HCT116 (cell line): Measurements from ENCODE around the gene CLEC5A. TPM values are rescaled to one million over a fixed set of nuclear protein-coding genes. Genes with fewer than 3 reads are reported as not detected.

Source experiments
- ATAC-seq: fragments of 200-7000 bp; cut with Tn5 transposase; 2 replicates; pipeline ENCODE4 v1.9.1; 2020; ENCODE audit warnings: mild to moderate bottlenecking, moderate library complexity
- BruUV-seq: library from RNA; stranded (reverse); fragments of 400-500 nt; replicated peaks from 2 replicates; lab custom pipeline; 2021; lab: Mats Ljungman, UMichigan
- CTCF ChIA-PET: fragments of 300-600 bp; sonication (Branson Sonifier 250); formaldehyde crosslinking; loops from one replicate; lab custom pipeline; 2021; ENCODE audit warnings: antibody characterized with exemption; lab: Charles Lee
- POLR2A ChIA-PET: fragments of 300-600, 350-600 bp; sonication (Branson Sonifier 250); formaldehyde crosslinking; loops from one replicate; lab custom pipeline; 2021; ENCODE audit warnings: antibody characterized with exemption; lab: Charles Lee
- RAD21 ChIA-PET, 2 experiments: fragments of 300-600 bp; sonication (Branson Sonifier 250); formaldehyde crosslinking; loops; one replicate each; lab custom pipeline; 2023; ENCODE audit warnings: low total read pairs in 2 of 2; ENCODE audit not compliant: uncharacterized antibody in 2 of 2, unreplicated experiment in 2 of 2, low non-redundant PET in 1 of 2; lab: Charles Lee
- DNase-seq: peaks from one replicate; pipeline ENCODE4 v3.0.0-alpha.2; 2010; ENCODE audit warnings: low read depth, low spot score
- H2AFZ ChIP-seq: fragments of 200-600 bp; shearing (Covaris generic), sonication (generic); 2 replicates; pipeline ENCODE4 v1.6.1; 2017; ENCODE audit warnings: low read depth, mixed run types, mixed read lengths, antibody characterized with exemption, low read length; ENCODE audit not compliant: poor library complexity, severe bottlenecking
- H3K27ac ChIP-seq: 2 replicates; pipeline ENCODE4 v1.5.1; 2012; ENCODE audit warnings: low read depth, low read length
- H3K27me3 ChIP-seq: fragments of 200-600 bp; sonication (generic); 2 replicates; pipeline ENCODE4 v1.6.1; 2016; ENCODE audit warnings: mixed run types, low read length, mixed read lengths; ENCODE audit not compliant: insufficient read depth
- H3K36me3 ChIP-seq, 2 experiments: fragments of 200-500 bp in 1 of 2; fragments of 200-600 bp in 1 of 2; sonication (Bioruptor generic) in 1 of 2; sonication (generic) in 1 of 2; 2 replicates each; pipeline versions ENCODE4 v1.5.1 to v1.6.1; 2014 to 2016; ENCODE audit warnings: low read length in 2 of 2, inconsistent platforms in 1 of 2, mixed read lengths in 1 of 2, mixed run types in 1 of 2; ENCODE audit not compliant: insufficient read depth in 2 of 2, control insufficient read depth in 1 of 2
- H3K4me1 ChIP-seq, 2 experiments: fragments of 200-600 bp in 1 of 2; sonication (generic) in 1 of 2; 2 replicates each; pipeline versions ENCODE4 v1.5.1 to v1.6.1; 2012 to 2017; ENCODE audit warnings: low read length in 2 of 2, inconsistent platforms in 1 of 2, mild to moderate bottlenecking in 1 of 2, mixed read lengths in 1 of 2, mixed run types in 1 of 2, moderate library complexity in 1 of 2; ENCODE audit not compliant: insufficient read depth in 2 of 2, control insufficient read depth in 1 of 2
- H3K4me2 ChIP-seq: fragments of 200-600 bp; sonication (generic); 2 replicates; pipeline ENCODE4 v1.6.1; 2017; ENCODE audit warnings: mixed run types, low read length, mixed read lengths
- H3K4me3 ChIP-seq, 2 experiments: fragments of 200-600 bp in 1 of 2; sonication (generic) in 1 of 2; replicated peaks in 1 of 2; 2 replicates each; pipeline ENCODE4 v1.5.1; 2011 to 2016; ENCODE audit warnings: low read length in 2 of 2, control low read depth in 1 of 2, low read depth in 1 of 2, mild to moderate bottlenecking in 1 of 2, mixed read lengths in 1 of 2, mixed run types in 1 of 2
- H3K79me2 ChIP-seq: fragments of 200-600 bp; sonication (generic); 2 replicates; pipeline ENCODE4 v1.6.1; 2017; ENCODE audit warnings: mild to moderate bottlenecking, mixed run types, low read length, moderate library complexity, mixed read lengths; ENCODE audit not compliant: insufficient read depth
- H3K9ac ChIP-seq: fragments of 200-600 bp; sonication (generic); 2 replicates; pipeline ENCODE4 v1.6.1; 2016; ENCODE audit warnings: low read length, mixed read lengths
- H3K9me2 ChIP-seq: fragments of 200-600 bp; sonication (generic), shearing (Covaris generic); 2 replicates; pipeline ENCODE4 v1.6.1; 2017; ENCODE audit warnings: mixed run types, mild to moderate bottlenecking, moderate library complexity; ENCODE audit not compliant: insufficient read depth
- H3K9me3 ChIP-seq, 2 experiments: fragments of 200-500 bp in 1 of 2; fragments of 200-600 bp in 1 of 2; sonication (Bioruptor generic) in 1 of 2; sonication (generic) in 1 of 2; 2 replicates each; pipeline ENCODE4 v1.6.1; 2014 to 2017; ENCODE audit warnings: low read length in 2 of 2, mixed read lengths in 2 of 2, inconsistent platforms in 1 of 2, low read depth in 1 of 2, mild to moderate bottlenecking in 1 of 2, mixed run types in 1 of 2, moderate library complexity in 1 of 2; ENCODE audit not compliant: control insufficient read depth in 1 of 2, insufficient read depth in 1 of 2
- H4K20me1 ChIP-seq: fragments of 200-600 bp; sonication (generic), shearing (Covaris generic); 2 replicates; pipeline ENCODE4 v1.6.1; 2017; ENCODE audit warnings: mixed run types, mild to moderate bottlenecking, moderate library complexity; ENCODE audit not compliant: insufficient read depth
- CBX3 ChIP-seq: IDR thresholded peaks from 2 replicates; pipeline ENCODE4 v1.6.1; 2012; ENCODE audit warnings: low read depth
- CTCF ChIP-seq, 3 experiments: fragments of 200-600 bp in 1 of 3; sonication (generic) in 1 of 3; IDR thresholded peaks in 2 of 3; conservative IDR thresholded peaks in 1 of 3; 2 replicates each; pipeline ENCODE4 v1.5.1; 2012 to 2017; ENCODE audit warnings: low read depth in 2 of 3, low read length in 2 of 3, antibody characterized with exemption in 1 of 3, borderline replicate concordance in 1 of 3, control low read depth in 1 of 3, mild to moderate bottlenecking in 1 of 3, mixed read lengths in 1 of 3, mixed run types in 1 of 3, moderate library complexity in 1 of 3; ENCODE audit not compliant: insufficient read depth in 1 of 3
- EGR1 ChIP-seq: IDR thresholded peaks from 2 replicates; pipeline ENCODE4 v1.6.1; 2012; ENCODE audit warnings: low read depth
- ELF1 ChIP-seq: IDR thresholded peaks from 2 replicates; pipeline ENCODE4 v1.6.1; 2012; ENCODE audit warnings: low read depth, borderline replicate concordance
- EZH2 ChIP-seq: fragments of 200-600 bp; sonication (generic); IDR thresholded peaks from 2 replicates; pipeline ENCODE4 v1.6.1; 2017; ENCODE audit warnings: antibody characterized with exemption, mixed run types
- EZH2phosphoT487 ChIP-seq: fragments of 200-600 bp; IDR thresholded peaks from 2 replicates; pipeline ENCODE4 v1.6.1; 2018; ENCODE audit warnings: antibody characterized with exemption, borderline replicate concordance
- FOSL1 ChIP-seq: IDR thresholded peaks from 2 replicates; pipeline ENCODE4 v1.6.1; 2012; ENCODE audit warnings: low read depth
- JUND ChIP-seq: IDR thresholded peaks from 2 replicates; pipeline ENCODE4 v1.6.1; 2012
- POLR2AphosphoS5 ChIP-seq: IDR thresholded peaks from 2 replicates; pipeline ENCODE4 v1.6.1; 2011; ENCODE audit warnings: mild to moderate bottlenecking, low read depth, low read length, moderate library complexity
- SIN3A ChIP-seq: IDR thresholded peaks from 2 replicates; pipeline ENCODE4 v1.6.1; 2012; ENCODE audit warnings: low read depth
- SP1 ChIP-seq: IDR thresholded peaks from 2 replicates; pipeline ENCODE4 v1.6.1; 2012; ENCODE audit warnings: low read depth
- SRF ChIP-seq: IDR thresholded peaks from 2 replicates; pipeline ENCODE4 v1.6.1; 2012; ENCODE audit warnings: low read depth
- TCF7L2 ChIP-seq: IDR thresholded peaks from 2 replicates; pipeline ENCODE4 v1.7.0; 2011; ENCODE audit warnings: borderline replicate concordance, inconsistent platforms; ENCODE audit not compliant: insufficient read depth, insufficient read length; ENCODE audit errors: extremely low read depth
- YY1 ChIP-seq: IDR thresholded peaks from 2 replicates; pipeline ENCODE4 v1.6.1; 2011; ENCODE audit warnings: low read length, low read depth, moderate library complexity, mild to moderate bottlenecking; ENCODE audit not compliant: insufficient replicate concordance; ENCODE audit errors: extremely low read depth
- ZBTB33 ChIP-seq: IDR thresholded peaks from 2 replicates; pipeline ENCODE4 v1.6.1; 2011; ENCODE audit warnings: mild to moderate bottlenecking, low read length, moderate library complexity; ENCODE audit not compliant: insufficient replicate concordance; ENCODE audit errors: extremely low read depth
- ZNF274 ChIP-seq: fragments of 200-500 bp; sonication (Bioruptor generic); IDR thresholded peaks from 2 replicates; pipeline ENCODE4 v1.6.1; 2014; ENCODE audit warnings: mild to moderate bottlenecking, low read depth, low read length, inconsistent platforms
- intact Hi-C: fragments of 100-400 bp; cut with micrococcal nuclease; formaldehyde crosslinking; loops from 2 replicates; pipeline ENCODE4 v1.10.0; 2022
- total RNA-seq: library from RNA; stranded (reverse); gene quantifications from one replicate; pipeline ENCODE4 v1.2.1, GENCODE V29; 2021; ENCODE audit not compliant: unreplicated experiment

CLEC5A gene
- total RNA-seq, 1 experiment from 2014 or later, result 0.32 TPM

GRCh38 chr7:141920281-141920680 is 26.5 kb downstream of the CLEC5A start:
- no peak for DNase-seq
- RAD21 ChIA-PET, result no interaction called here
- H3K79me2 ChIP-seq, result no peaks in the 10 kb centered on the region
- no peaks in the 10 kb centered on the region for H3K36me3 ChIP-seq
- no peaks in the 10 kb centered on the region for H3K9me3 ChIP-seq
- BruUV-seq, result no TSS peak
- CTCF ChIA-PET, result no interaction called here
- no peak overlapping the region for H3K4me3 ChIP-seq
- H2AFZ ChIP-seq, result no peak overlapping the region
- no peaks in the 10 kb centered on the region for H3K4me1 ChIP-seq
- no peaks in the 10 kb centered on the region for H3K27me3 ChIP-seq
- no peaks in the 10 kb centered on the region for H4K20me1 ChIP-seq
- no peak overlapping the region for H3K4me2 ChIP-seq
- POLR2A ChIA-PET, result no interaction called here
- H3K27ac ChIP-seq, result no peak overlapping the region
- ATAC-seq, result no peak
- no peaks in the 10 kb centered on the region for H3K9me2 ChIP-seq
- no peak overlapping the region for H3K9ac ChIP-seq
- TF ChIP-seq ZNF274, result no peak
- TF ChIP-seq JUND, result no peak
- TF ChIP-seq TCF7L2, result no peak
- TF ChIP-seq POLR2AphosphoS5, result no peak
- TF ChIP-seq YY1, result no peak
- TF ChIP-seq CBX3, result no peak
- no peak for TF ChIP-seq FOSL1
- no peak for TF ChIP-seq SIN3A
- no peak for TF ChIP-seq CTCF (IDR thresholded peaks at IDR 0.05 in 2 of 3, conservative IDR thresholded peaks at IDR 0.05 in 1 of 3; ENCODE audit: borderline replicate concordance in 1 of 3, insufficient read depth in 1 of 3, low read depth in 2 of 3, low read length in 2 of 3)
- no peak for TF ChIP-seq ELF1
- no peak for TF ChIP-seq SP1
- no peak for TF ChIP-seq EGR1
- TF ChIP-seq EZH2phosphoT487, result no peak
- no peak for TF ChIP-seq EZH2
- no peak for TF ChIP-seq ZBTB33
- no peak for TF ChIP-seq SRF
- TF ChIP-seq, all 23 proteins: peak for 0
- intact Hi-C loops, result no loop called here
